GM21576 (cell line): ENCODE data around the gene MOV10L1.
"Not testable (repeated sequence)": the region's sequence is repeated elsewhere in the genome, so short reads cannot be mapped to it uniquely, and the experiment has no call there.

Source experiments
- ATAC-seq: cut with Tn5 transposase; IDR thresholded peaks from one replicate; pipeline ENCODE4 v1.9.1; 2021; ENCODE audit warnings: mild to moderate bottlenecking, moderate library complexity; ENCODE audit not compliant: unreplicated experiment

MOV10L1 gene

GRCh38 chr22:50076646-50077535 is 12.9 kb upstream of the MOV10L1 start:
- no peak for ATAC-seq

GRCh38 chr22:50078246-50078645 is 11.6 kb upstream of the MOV10L1 start:
- no peak for ATAC-seq

- ATAC-seq, result no peak
Observed at GRCh38 chr22:50078761-50079160, 11.0 kb upstream of the MOV10L1 start.

- ATAC-seq, result no peak
Observed at GRCh38 chr22:50080077-50080465, 9.7 kb upstream of the MOV10L1 start.

GRCh38 chr22:50081426-50082196 is 8.2 kb upstream of the MOV10L1 start:
- no peak for ATAC-seq

GRCh38 chr22:50082197-50082715 is 7.5 kb upstream of the MOV10L1 start:
- no peak for ATAC-seq

- ATAC-seq, result no peak
Observed at GRCh38 chr22:50082961-50083461, 6.8 kb upstream of the MOV10L1 start.

GRCh38 chr22:50083462-50084079 is 6.2 kb upstream of the MOV10L1 start:
- no peak for ATAC-seq

GRCh38 chr22:50084080-50084477 is 5.7 kb upstream of the MOV10L1 start:
- ATAC-seq, result no peak

- ATAC-seq, result no peak
Observed at GRCh38 chr22:50084614-50085021, 5.2 kb upstream of the MOV10L1 start.

GRCh38 chr22:50085211-50085972 is 4.4 kb upstream of the MOV10L1 start, which contains the start of gene MLC1:
Gene MLC1, minus strand, starts transcription at chr22:50085426. Its CDS starts 524 bp downstream, at chr22:50084902.
- ATAC-seq, result no peak

GRCh38 chr22:50086526-50086925 is 3.3 kb upstream of the MOV10L1 start:
- no peak for ATAC-seq

GRCh38 chr22:50086975-50087374 is 2.8 kb upstream of the MOV10L1 start:
- ATAC-seq, result not testable (repeated sequence)

- no peak for ATAC-seq
Observed at GRCh38 chr22:50087646-50088045, 2.2 kb upstream of the MOV10L1 start.

- no peak for ATAC-seq
Observed at GRCh38 chr22:50088096-50088495, 1.7 kb upstream of the MOV10L1 start.

GRCh38 chr22:50089231-50089630 is 575 bp upstream of the MOV10L1 start:
- no peak for ATAC-seq

- no peak for ATAC-seq
Observed at GRCh38 chr22:50090412-50090714, 557 bp downstream of the MOV10L1 start.

- no peak for ATAC-seq
Observed at GRCh38 chr22:50091092-50091768, 1.4 kb downstream of the MOV10L1 start.

- no peak for ATAC-seq
Observed at GRCh38 chr22:50092342-50092741, 2.5 kb downstream of the MOV10L1 start.

GRCh38 chr22:50098052-50098451 is 8.2 kb downstream of the MOV10L1 start:
- ATAC-seq, result no peak
